Stimulated activated CD8-positive, alpha-beta memory T cell treated with anti-CD3 and anti-CD28 coated beads, Interleukin-4, amount 100 ng/mL, for 1 hour (primary cell): ENCODE measurements around the gene TSHZ1.

Experiments
- DNase-seq, 2 donors: peaks; one replicate each; pipeline ENCODE4 v3.0.0-alpha.2; 2020; ENCODE audit warnings: low read depth in 2 of 2, low spot score in 1 of 2

TSHZ1 gene

GRCh38 chr18:75338631-75339030, 128.0 kb downstream of the TSHZ1 start:
- no peak for DNase-seq
